H1 (cell line): ENCODE data around the gene AGAP1. TPM values are rescaled to one million over a fixed set of nuclear protein-coding genes. Genes with fewer than 3 reads are reported as not detected.

ENCODE experiments used
- BRCA1 ChIP-seq: IDR thresholded peaks from 2 replicates; pipeline ENCODE4 v1.6.1; 2012; ENCODE audit warnings: low read depth, low read length, improper control_type of control experiment
- CHD7 ChIP-seq: fragments of 300-600 bp; sonication (generic); IDR thresholded peaks from 2 replicates; pipeline ENCODE4 v1.7.1; 2012; ENCODE audit warnings: low read length, moderate library complexity, mild to moderate bottlenecking, inconsistent platforms; ENCODE audit not compliant: insufficient replicate concordance
- CTCF ChIP-seq, 3 experiments: IDR thresholded peaks; 1 replicate in 2 of 3; 2 replicates in 1 of 3; pipeline versions ENCODE4 v1.5.1 to v1.6.1; 2011; ENCODE audit warnings: low read length in 3 of 3, mild to moderate bottlenecking in 3 of 3, inconsistent platforms in 2 of 3, low read depth in 1 of 3, moderate library complexity in 1 of 3; ENCODE audit not compliant: insufficient read depth in 1 of 3; ENCODE audit errors: control extremely low read depth in 1 of 3
- FOSL1 ChIP-seq: IDR thresholded peaks from 2 replicates; pipeline ENCODE4 v1.6.1; 2011; ENCODE audit warnings: mild to moderate bottlenecking, low read depth, low read length, moderate library complexity; ENCODE audit not compliant: insufficient read depth
- GABPA ChIP-seq: IDR thresholded peaks from 2 replicates; pipeline ENCODE4 v1.6.1; 2011; ENCODE audit warnings: mild to moderate bottlenecking, low read length, moderate library complexity, borderline replicate concordance; ENCODE audit not compliant: insufficient read depth
- SP1 ChIP-seq: IDR thresholded peaks from 2 replicates; pipeline ENCODE4 v1.6.1; 2011; ENCODE audit warnings: low read depth, low read length
- SUZ12 ChIP-seq: fragments of 200-600 bp; sonication (generic); IDR thresholded peaks from 2 replicates; pipeline ENCODE4 v1.6.1; 2012; ENCODE audit warnings: mild to moderate bottlenecking, inconsistent platforms, low read length, moderate library complexity, mixed read lengths
- TAF7 ChIP-seq: optimal IDR thresholded peaks from 2 replicates; pipeline ENCODE3; 2011; ENCODE audit warnings: low read depth, mild to moderate bottlenecking, inconsistent platforms, low read length, moderate library complexity, borderline replicate concordance
- TBP ChIP-seq: IDR thresholded peaks from 2 replicates; pipeline ENCODE4 v1.6.1; 2011; ENCODE audit warnings: low read depth, low read length, improper control_type of control experiment
- polyA plus RNA-seq, 7 experiments: library from polyadenylated mRNA; depleted of rRNA in 3 of 7; stranded (reverse) in 5 of 7; unstranded in 2 of 7; fragments of >200 nt in 5 of 7; fragments of 200-250 nt in 2 of 7; gene quantifications; 1 replicate in 5 of 7; 2 replicates in 1 of 7; 4 replicates in 1 of 7; pipeline versions ENCODE4 v1.2.1 to v1.2.3, GENCODE V29; 2011 to 2013; ENCODE audit warnings: missing spikeins in 2 of 7, mixed read lengths in 2 of 7
- total RNA-seq: library from RNA; stranded (reverse); fragmentation: NEBNext Ultra II Directional; extraction: Animal tissue kit (Norgen Biotek cat#: 25700); gene quantifications from 2 replicates; pipeline ENCODE4 v1.2.1, GENCODE V29; 2021

The AGAP1 gene
- total and polyA plus RNA-seq, 2 of the 8 experiments (the other 6 are each of a cell fraction or from before 2014, with no cell fraction given): 18.1 to 39.4 TPM

GRCh38 chr2:236082061-236082460 lies 588.2 kb downstream of the AGAP1 start (continued):
- TF ChIP-seq CHD7 (no peak), TBP (no peak), SP1 (no peak), BRCA1 (no peak), GABPA (no peak), CTCF (IDR thresholded peaks at IDR 0.05; ENCODE audit: control extremely low read depth in 1 of 3, insufficient read depth in 1 of 3, low read depth in 1 of 3, low read length in 3 of 3) (no peak), SUZ12 (no peak), FOSL1 (no peak), TAF7 (no peak)
